Measurements from ENCODE around the gene PGC. TPM values are rescaled to one million over a fixed set of nuclear protein-coding genes. Genes with fewer than 3 reads are reported as not detected.
A peak's percentile ranks its signal among the peaks of the same experiment; 100 is the strongest.

The PGC gene
- total and polyA plus RNA-seq, 2 donors (not counting 1 experiment from before 2014, with no cell fraction given) = not detected

GRCh38 chr6:41724586-41725501 is 22.4 kb downstream of the PGC start:
- H4K20me1 ChIP-seq (ENCODE audit: control insufficient read depth, insufficient read depth, low read length, poor library complexity, severe bottlenecking) = peaks cover 27% of the 10 kb centered on the region
- peaks cover 100% of the 10 kb centered on the region for H3K79me2 ChIP-seq (ENCODE audit: control insufficient read depth, insufficient read depth, low read length)
- intact Hi-C loops (cut with micrococcal nuclease) = loop anchor here (10.0 kb wide), 1 partner anchor 300 kb away; no protein-coding TSS in a partner anchor
- peaks cover 96% of the 10 kb centered on the region for H3K4me1 Mint-ChIP-seq
- no peaks in the 10 kb centered on the region for H3K27me3 Mint-ChIP-seq
- H3K9me3 Mint-ChIP-seq (ENCODE audit: insufficient read depth) = no peaks in the 10 kb centered on the region
- peak overlapping the region; percentile 99 for H3K27ac Mint-ChIP-seq
- H3K27ac ChIP-seq (ENCODE audit: low read length in 2 of 2) = peak overlapping the region; percentile 87 to 90
- no peak for TF ChIP-seq EZH2 (IDR thresholded peaks at IDR 0.05; ENCODE audit: borderline replicate concordance, insufficient read depth, low read depth, low read length, poor library complexity, severe bottlenecking)
- TF ChIP-seq, protein P1, sequence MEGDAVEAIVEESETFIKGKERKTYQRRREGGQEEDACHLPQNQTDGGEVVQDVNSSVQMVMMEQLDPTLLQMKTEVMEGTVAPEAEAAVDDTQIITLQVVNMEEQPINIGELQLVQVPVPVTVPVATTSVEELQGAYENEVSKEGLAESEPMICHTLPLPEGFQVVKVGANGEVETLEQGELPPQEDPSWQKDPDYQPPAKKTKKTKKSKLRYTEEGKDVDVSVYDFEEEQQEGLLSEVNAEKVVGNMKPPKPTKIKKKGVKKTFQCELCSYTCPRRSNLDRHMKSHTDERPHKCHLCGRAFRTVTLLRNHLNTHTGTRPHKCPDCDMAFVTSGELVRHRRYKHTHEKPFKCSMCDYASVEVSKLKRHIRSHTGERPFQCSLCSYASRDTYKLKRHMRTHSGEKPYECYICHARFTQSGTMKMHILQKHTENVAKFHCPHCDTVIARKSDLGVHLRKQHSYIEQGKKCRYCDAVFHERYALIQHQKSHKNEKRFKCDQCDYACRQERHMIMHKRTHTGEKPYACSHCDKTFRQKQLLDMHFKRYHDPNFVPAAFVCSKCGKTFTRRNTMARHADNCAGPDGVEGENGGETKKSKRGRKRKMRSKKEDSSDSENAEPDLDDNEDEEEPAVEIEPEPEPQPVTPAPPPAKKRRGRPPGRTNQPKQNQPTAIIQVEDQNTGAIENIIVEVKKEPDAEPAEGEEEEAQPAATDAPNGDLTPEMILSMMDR (IDR thresholded peaks at IDR 0.05) = no peak
- DNase-seq (no peak), ATAC-seq (ENCODE audit: low read depth) (no peak)
- 56% methylated on average over 11 of the region's 13 CpGs for WGBS (ENCODE audit: insufficient coverage)
- peak overlapping the region; percentile 3 for H2AFZ ChIP-seq (ENCODE audit: insufficient read depth, low read depth, low read length, poor library complexity, severe bottlenecking)
- H3K4me2 ChIP-seq (replicated peaks; ENCODE audit: low read depth, low read length, poor library complexity, severe bottlenecking) = peak overlapping the region; percentile 90
- H3K36me3 ChIP-seq (replicated peaks in 1 of 2; ENCODE audit: control extremely low read depth in 1 of 2, control insufficient read depth in 1 of 2, extremely low read depth in 1 of 2, insufficient read depth in 2 of 2, low read length in 1 of 2) = peaks cover 0 to 13% of the 10 kb centered on the region in 2 experiments
- CTCF ChIA-PET = interaction anchor here (1.3 to 9.1 kb wide), 5 partner anchors 8 to 26 kb away, joined by 3 to 176 read pairs (median 11); partner anchors contain the start of gene TFEB
- no peaks in the 10 kb centered on the region for H3K9me3 ChIP-seq (ENCODE audit: control extremely low read depth in 1 of 3, control insufficient read depth in 2 of 3, insufficient read depth in 1 of 3, low read length in 2 of 3)
- no peaks in the 10 kb centered on the region for H3K27me3 ChIP-seq (replicated peaks in 1 of 4; ENCODE audit: control extremely low read depth in 1 of 4, control insufficient read depth in 3 of 4, insufficient read depth in 4 of 4, low read length in 3 of 4)
- H3K4me3 Mint-ChIP-seq = peak overlapping the region; percentile 96
- H3K9ac ChIP-seq (ENCODE audit: low read length) = peak overlapping the region; percentile 67
- POLR2A ChIA-PET = interaction anchor here (0.5 to 3.9 kb wide), 6 partner anchors 8 to 262 kb away, joined by 3 to 109 read pairs (median 15); partner anchors contain the start of gene TFEB
- H3K4me3 ChIP-seq (ENCODE audit: control extremely low read depth in 1 of 5, extremely low read depth in 1 of 5, insufficient read depth in 1 of 5, low read depth in 2 of 5, low read length in 4 of 5) = peak overlapping the region in 4 of 5 experiments; percentile 48 to 73 (median 56)
- peaks cover 96 to 100% of the 10 kb centered on the region in 2 donors for H3K4me1 ChIP-seq (ENCODE audit: control insufficient read depth in 2 of 2, insufficient read depth in 2 of 2, low read length in 2 of 2)
